ENCODE results near the gene LBR.

The LBR gene

GRCh38 chr1:225466848-225467192, 39.0 kb upstream of the LBR start:
- TF ChIP-seq CTCF (IDR thresholded peaks at IDR 0.05; ENCODE audit: low read depth, low read length) = no peak

GRCh38 chr1:225465793-225466517, 38.1 kb upstream of the LBR start:
- no peak for DNase-seq (ENCODE audit: extremely low read depth, low read depth)
- no peak for TF ChIP-seq CTCF (IDR thresholded peaks at IDR 0.05; ENCODE audit: low read depth, low read length)

More at GRCh38 chr1:225466848-225467192, 39.0 kb upstream of the LBR start:
- no peak for DNase-seq (ENCODE audit: extremely low read depth, low read depth)

- no peak for TF ChIP-seq CTCF (IDR thresholded peaks at IDR 0.05; ENCODE audit: low read depth, low read length)
- DNase-seq (ENCODE audit: extremely low read depth, low read depth) = no peak
Observed at GRCh38 chr1:225464851-225465792, 37.3 kb upstream of the LBR start.

- no peak for TF ChIP-seq CTCF (IDR thresholded peaks at IDR 0.05; ENCODE audit: low read depth, low read length)
- DNase-seq (ENCODE audit: extremely low read depth, low read depth) = no peak
Observed at GRCh38 chr1:225462714-225463574, 35.1 kb upstream of the LBR start.

GRCh38 chr1:225462429-225462713, 34.5 kb upstream of the LBR start:
- DNase-seq (ENCODE audit: extremely low read depth, low read depth) = no peak
- TF ChIP-seq CTCF (IDR thresholded peaks at IDR 0.05; ENCODE audit: low read depth, low read length) = no peak

- DNase-seq (ENCODE audit: extremely low read depth, low read depth) = no peak
- TF ChIP-seq CTCF (IDR thresholded peaks at IDR 0.05; ENCODE audit: low read depth, low read length) = no peak
Observed at GRCh38 chr1:225461533-225462428, 33.9 kb upstream of the LBR start.

Measured in AG09319 (cell line).